NCI-H1048 (cell line): Measurements from ENCODE around the gene PLEKHG4B.
"Not testable (repeated sequence)": the region's sequence is repeated elsewhere in the genome, so short reads cannot be mapped to it uniquely, and the experiment has no call there.

Experiments used
- DNase-seq: peaks from one replicate; lab custom pipeline; 2025; lab: John Stamatoyannopoulos, UW

PLEKHG4B gene

GRCh38 chr5:187617-188451, 95.9 kb downstream of the PLEKHG4B start:
- no peak for DNase-seq

DNA sequence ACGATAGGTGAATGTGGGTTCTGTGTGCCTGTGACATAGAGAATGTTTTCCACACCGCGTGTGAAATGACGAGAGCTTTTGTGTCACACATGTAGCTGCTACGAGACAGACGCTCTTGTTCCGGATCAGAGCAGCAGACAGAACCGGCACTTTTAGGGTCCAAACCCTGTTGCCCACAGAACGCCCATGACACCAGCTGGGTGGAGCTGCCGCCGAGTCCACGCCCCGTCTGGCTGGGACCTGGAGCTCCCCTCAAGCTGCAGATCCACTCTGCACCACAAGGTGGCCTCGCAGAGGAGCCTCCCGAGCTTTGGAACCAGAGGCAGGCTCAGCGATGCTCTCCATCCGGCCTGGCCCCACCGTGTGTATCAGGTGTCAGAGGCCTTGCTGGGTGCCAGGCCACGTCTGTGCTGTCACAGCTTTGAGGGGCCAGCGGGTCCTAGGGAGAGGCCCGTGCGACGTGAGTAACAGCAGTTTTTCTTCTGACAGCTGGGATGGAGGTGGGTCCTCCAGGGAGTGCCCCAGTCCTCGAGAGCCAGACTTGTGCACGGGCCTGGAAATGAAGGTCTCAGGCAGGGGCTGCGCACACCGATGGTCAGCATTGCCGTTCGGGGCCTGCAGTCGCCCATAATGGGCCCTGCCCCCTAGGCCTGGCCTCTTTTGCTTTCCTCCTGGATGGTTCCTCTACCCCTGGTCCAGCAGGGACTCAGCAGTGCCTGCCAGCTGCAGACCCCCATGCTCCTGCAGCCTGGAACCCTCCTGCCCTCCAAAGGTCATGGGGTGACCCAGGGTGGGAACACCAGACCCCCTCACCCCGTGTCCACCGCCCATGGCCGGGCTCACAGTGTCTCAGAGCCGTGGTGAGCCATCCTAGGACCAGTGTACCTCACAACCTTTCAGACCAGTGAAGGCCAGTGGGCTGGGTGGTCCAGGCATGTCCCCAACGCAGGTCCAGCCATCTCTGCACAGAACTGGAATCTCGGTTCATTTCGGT, 96.8 kb downstream of the PLEKHG4B start:
- DNase-seq: peak; percentile 76

- DNase-seq: no peak
Measured at GRCh38 chr5:189486-189885, 97.5 kb downstream of the PLEKHG4B start.

DNA sequence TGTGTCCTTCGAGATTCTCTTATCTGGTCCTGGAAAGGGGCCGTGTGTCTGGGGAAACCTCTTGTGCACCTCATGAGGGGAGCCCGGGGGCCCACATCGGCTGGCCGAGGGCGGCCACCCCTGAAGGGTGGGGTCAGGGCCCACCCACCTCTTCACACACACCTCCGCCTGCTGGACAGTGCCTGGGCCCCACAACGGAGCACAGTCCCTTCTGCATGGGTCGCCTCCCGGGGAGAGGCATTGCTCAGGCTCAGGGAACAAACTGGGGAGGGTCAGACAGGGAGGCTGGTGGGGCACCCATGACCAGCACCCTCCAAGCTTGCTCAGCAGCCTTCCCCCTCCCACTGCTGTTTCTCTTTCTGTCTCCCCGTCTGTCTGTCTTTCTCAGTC, 98.0 kb downstream of the PLEKHG4B start:
- no peak for DNase-seq

DNA sequence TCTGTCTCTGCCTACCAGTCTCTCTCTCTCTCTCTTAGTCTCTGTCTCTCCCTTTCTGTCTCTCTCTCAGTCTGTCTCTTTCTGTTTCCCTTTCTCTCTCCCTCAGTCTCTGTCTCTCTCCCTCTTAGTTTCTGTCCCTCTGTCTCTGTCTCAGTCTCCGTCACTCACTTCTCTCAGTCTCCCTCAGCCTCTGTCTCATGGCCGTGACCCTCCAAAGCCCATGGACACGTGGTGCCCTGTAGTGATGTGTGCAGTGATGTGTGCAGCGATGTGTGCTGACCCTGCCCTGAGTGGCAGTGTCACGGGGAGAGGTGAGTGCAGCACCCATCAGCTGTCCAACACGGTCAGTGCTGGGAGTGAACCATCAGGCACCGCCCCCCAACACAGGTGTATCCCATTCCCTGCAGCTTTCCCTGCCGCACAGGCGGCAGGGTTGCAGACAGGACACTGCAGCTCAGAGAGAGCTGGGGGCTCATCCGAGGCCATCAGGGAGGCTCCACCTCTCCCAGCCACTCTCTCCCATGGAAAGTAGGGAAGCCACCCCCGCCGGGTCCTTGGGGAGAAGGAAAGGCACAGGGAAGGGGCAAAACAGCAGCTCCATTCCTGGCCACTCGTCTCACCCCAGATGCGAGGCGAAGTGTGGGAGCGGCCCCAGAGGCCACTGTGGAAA, 98.5 kb downstream of the PLEKHG4B start:
- no peak for DNase-seq

DNA sequence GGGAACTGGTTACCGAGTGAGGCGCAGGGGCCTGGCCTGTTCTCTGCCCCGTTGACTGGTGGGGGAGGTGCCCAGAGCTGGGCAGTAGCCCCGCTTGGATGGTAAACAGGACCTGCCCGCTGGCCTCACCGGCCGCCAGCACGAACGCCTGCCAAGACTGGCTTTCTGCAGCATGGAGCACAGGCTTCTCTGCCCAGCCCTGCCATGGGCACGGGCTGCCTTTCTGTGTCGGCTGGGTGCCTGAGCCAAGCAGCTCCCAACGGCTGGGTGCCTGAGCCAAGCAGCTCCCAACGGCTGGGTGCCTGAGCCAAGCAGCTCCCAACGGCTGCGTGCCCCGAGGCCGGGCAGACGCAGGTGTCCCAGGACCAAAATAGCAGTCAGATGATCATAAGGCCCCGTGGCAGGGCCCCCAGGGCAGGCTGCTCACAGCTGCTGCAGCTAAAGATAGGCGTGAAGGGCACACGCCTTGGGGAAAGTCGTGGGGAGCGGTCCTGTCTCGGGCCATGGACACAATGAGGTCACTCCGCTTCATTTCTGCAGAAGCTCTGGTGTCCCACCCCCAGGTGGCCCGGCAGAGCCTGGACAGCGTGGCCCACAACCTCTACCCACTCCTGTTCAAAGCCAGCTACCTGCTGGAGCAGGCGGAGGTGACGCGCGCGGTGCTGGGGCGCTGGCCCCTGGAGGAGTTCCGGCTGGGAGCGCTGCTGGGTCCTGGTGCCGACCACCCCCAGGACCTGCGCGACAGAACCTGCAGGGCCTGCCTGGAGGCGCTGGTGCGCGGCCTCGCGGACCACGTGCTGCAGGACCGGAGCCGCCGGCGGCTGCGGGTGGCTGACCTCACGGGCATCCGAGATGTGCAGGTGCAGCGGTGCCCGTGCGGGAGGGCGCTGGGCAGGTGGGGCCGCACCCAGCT, 99.3 kb downstream of the PLEKHG4B start, which contains the start of gene LRRC14B:
Gene LRRC14B (plus strand): TSS at position 460 of the 913 bp plus-strand sequence. CDS start 44 bp downstream, at position 504.
- DNase-seq: no peak

DNA sequence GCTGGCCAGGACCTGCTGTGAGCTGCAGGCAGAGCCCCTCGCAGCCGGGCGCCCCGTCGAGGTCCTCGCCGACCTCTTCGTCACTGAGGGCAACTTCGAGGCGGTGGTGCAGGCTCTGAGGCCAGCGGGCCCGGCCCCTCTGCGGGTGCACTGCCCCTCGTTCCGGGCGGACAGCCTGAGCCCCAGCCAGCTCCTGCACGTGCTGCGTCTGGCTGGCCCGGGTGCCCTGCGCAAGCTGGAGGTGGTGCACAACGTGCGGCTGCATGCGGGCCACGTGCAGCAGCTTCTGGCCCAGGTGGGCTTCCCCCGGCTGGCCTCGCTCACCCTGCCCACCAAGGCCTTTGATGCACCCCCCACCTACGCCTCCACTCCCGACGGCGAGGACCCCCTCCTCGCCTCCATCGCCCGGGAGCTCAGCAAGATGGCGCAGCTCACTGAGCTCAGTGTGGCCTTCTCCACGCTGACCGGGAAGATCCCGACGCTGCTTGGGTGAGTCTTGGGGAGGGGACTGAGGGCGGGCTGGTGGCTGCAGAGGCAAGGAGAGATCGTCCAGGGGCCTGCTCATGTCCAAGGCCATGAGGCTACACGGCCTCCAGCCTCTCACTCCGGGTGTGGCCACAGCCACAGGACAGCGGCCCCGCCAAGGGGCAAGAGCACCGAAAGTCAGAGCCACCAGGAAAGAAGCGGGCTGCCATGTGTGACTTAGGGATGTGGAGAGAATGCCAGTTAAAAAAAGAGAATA, 100.2 kb downstream of the PLEKHG4B start:
- DNase-seq: no peak

DNA sequence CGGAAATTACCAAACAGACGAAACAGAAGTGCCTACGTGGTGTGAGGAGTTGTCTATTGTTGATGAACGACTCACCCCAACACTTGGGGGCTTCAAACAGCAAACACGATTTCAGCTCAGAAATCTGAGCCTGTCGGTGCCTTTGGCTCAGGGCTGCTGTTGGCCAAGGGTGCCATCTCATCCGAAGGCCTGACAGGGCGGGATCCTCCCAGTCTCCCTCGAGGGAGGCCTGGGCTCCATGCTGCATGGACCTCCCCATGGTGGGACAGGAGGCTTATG, 100.7 kb downstream of the PLEKHG4B start:
- DNase-seq: no peak

DNA sequence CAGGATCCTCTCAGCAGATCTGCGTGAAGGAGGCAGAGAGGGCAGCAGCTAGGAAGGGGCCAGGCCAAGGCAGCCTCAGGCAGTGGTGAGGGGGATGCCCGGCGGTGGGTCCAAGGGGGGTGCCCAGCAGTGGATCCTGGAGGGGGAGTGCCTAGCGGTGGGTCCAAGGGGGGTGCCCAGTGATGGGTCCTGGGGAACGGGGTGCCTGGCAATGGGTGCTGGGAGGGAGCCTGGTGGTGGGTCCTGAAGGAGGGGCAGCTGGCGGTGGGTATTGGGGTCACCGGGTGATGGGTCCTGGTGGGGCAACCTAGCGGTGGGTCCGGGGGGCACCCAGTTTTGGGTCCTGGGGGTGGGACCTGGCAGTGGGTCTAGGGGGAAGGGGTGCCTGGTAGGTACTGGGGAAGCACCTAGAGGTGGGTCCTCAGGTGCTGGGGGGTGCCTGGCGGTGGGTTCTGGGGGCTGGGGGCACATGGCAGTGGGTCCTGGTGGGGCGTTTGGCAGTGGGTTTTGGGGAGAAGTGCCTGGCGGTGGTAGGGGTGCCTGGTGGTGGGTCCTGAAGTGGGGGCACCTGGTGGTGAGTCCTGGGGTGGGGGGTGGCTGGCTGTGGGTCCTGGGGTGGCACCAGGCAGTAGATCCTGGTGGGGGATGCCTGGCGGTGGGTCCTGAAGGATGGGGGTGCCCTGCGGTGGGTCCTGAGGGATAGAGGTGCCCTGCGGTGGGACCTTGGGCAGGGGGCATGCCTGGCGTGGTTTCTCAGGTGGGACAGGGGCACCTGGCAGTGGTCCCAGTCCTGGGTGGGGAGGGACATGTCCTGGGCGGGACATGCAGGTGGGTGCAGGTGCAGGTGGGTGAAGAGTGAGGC, 101.2 kb downstream of the PLEKHG4B start:
- no peak for DNase-seq

GRCh38 chr5:194102-194501, 102.1 kb downstream of the PLEKHG4B start:
- DNase-seq: no peak

DNA sequence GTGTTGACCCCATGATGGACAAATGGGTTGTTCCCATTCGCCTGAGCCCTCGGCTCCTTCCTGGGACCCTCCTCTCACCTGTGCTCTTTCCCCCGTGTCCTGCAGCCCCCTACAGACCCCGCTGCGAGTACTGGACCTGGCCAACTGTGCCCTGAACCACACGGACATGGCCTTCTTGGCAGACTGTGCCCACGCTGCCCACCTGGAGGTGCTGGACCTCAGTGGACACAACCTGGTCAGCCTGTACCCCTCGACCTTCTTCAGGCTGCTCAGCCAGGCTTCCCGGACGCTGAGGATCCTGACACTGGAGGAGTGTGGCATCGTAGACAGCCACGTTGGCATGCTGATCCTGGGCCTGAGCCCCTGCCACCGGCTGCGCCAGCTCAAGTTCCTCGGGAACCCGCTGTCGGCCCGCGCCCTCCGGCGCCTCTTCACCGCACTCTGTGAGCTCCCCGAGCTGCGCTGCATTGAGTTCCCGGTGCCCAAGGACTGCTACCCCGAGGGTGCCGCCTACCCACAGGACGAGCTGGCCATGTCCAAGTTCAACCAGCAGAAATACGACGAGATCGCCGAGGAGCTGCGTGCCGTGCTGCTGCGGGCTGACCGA, 102.7 kb downstream of the PLEKHG4B start:
- no peak for DNase-seq

DNA sequence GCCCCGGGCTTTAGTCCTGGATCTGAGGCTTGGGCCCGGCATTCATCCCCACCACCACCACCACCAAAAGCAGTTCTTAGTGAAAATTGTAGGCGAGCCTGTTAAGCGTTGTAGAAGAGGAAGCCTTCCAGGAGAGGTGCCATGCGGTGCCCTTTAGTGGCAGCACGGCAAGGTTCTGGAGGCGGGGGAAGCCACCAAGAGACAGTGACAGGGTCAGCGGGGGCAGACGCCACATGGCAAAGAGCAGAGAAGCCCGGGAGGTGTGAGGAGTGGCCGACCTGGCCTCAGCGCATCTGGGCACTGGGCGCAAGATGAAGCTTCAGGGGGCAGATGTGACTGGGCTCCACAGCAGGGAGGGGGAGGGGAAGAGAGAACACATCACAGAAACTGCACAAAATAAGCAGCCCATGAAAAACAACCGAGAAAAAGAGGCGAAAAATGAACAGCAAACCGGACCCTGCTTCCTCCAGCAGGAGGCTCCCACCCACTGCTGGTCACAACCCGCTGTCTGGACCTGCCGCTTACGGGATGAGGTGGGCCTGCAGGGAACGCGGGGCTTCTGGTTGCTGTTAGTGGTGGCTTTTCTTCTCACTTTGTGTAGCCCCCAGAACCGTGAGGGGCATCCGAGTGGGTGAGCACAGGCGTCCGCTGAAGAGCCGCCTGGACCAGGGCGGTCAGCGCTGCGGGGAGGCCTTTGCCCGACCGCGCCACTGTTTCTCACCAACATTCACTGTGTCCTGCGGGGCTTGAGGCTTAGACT, 103.6 kb downstream of the PLEKHG4B start:
- DNase-seq: no peak

- no peak for DNase-seq
Measured at GRCh38 chr5:196350-196749, 104.4 kb downstream of the PLEKHG4B start.

DNA sequence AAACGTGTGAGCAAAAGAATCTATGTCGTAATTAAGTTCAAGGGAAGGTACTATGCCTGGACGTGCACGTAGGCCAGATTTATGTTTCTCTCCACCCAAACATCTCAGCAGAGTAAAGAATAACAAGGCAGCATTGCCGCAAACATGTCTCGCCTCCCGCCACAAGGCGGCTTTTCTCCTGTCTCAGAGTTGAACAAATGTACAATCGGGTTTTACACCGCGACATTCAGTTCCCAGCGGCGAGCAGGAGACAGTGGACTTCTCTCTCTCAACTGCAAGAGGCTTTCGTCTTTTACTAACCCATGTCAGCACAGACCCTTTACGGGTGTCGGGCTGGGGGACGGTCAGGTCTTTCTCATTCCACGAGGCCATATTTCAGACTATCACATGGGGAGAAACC, 105.1 kb downstream of the PLEKHG4B start:
- DNase-seq: not testable (repeated sequence)

- DNase-seq: no peak
Measured at GRCh38 chr5:197892-198489, 106.0 kb downstream of the PLEKHG4B start.

DNA sequence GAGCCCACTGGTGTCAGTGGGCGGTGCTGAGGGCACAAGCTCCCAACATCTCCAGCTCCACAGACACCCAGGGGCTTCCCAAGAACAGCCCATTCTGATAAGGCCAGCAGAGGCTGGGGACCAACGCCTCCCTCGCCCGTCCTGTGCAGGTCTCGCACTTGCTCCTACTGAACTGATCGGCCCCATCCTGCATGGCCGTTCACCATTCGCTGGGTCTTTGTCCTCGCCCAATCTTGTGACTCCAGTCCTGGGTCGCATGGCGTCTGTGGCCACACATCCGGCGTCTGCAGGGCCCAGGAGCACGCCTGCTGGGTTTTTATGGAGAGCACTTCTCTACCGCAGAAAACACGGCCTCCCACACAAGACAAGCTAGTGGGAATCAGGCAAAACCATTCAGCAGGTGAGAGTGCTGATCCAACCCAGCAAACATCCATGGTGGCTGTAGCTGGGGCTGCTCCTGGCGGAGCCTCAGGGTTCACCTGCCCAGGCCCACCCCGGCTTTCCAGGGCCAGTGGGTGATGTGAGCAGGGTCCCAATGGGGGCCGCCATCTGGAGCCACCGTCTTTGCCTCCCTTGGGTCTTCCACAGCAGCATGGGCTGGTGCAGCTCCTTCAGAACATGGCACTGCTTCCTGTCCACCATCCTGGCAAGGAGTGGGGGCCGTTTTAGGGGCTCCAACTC, 106.7 kb downstream of the PLEKHG4B start:
- DNase-seq: no peak

DNA sequence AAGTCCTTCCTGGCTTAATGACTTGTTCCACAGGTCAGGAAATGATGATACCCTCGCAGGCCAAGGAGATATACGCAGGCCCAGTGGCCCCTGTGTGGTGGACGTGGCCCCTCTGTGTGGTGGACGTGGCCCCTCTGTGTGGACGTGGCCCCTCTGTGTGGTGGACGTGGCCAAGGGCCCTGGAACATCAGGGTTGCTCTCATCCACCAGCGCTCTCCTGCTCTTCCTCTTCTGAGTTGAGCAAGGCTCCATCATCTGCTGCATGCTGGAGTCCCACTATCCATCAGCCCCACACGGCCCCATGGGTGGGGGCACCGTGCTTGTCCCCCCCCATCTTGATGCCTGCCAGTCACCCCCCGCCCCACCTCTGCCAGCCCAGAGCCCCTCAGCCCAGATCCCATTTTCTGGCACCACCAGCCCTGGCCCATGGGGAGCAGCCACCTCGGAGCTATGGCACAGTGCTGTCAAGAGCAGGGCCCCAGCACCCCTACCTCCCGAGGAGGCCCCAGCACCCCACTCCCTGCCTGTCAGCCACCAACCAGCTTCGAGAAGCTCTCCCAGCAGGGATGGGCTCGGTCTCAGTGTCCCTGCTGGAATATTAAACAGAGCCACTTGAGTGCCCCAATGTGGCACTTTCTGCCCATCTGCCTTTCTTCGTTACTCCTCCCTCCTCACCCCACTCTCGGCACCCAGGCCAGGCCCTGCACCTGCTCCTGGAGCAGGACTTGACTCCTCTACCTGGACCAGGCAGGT, 107.4 kb downstream of the PLEKHG4B start:
- DNase-seq: no peak
